HL-60/S4 treated with phorbol 12-myristate 13-acetate at 8.2 ng/mL for 4 days and 3 days (cell line): ENCODE data around the gene P2RX1.

Source experiments
- in situ Hi-C: fragments of 300-500 bp; cut with MboI; formaldehyde crosslinking; loops from 2 replicates; pipeline ENCODE4 v1.15.0; 2022; ENCODE audit warnings: low sequenced_read_pairs

The P2RX1 gene

DNA sequence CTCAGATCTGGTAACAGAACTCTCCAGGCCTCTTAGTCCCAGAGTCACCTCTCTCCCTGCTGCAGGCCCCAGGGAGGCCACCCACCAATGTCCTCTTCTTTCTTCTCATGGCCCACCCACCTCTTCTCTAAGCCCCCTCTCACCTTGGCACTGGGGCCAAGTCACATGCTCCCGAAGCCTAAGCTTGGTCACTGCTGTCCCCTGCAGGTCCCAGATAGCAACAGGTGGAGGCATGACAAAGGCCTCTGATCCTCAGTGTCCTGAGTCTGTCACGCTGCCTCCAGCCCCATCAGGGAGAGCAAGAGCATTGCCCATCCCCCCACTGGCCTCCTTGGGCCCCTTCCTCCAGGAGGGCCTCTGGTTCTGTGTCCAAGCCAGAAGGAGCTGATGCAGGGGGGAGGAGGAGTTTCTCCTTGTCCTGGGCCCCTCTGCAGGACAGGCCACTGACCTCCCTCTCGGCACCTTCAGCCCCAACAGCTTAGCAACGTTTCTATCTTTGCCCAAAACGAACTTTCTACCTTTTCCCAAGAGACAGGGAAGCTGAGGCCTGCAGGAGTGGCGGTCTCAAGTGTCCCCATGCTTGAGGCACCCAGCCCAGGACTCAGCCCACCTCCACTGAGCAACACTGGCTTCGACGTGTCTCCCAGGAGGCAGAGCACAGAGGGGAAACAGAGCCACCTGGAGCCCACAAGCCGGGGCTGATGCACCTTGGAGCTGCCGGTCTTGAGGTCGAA is 8.6 kb downstream of the P2RX1 start:
- in situ Hi-C loops: no loop called here

DNA sequence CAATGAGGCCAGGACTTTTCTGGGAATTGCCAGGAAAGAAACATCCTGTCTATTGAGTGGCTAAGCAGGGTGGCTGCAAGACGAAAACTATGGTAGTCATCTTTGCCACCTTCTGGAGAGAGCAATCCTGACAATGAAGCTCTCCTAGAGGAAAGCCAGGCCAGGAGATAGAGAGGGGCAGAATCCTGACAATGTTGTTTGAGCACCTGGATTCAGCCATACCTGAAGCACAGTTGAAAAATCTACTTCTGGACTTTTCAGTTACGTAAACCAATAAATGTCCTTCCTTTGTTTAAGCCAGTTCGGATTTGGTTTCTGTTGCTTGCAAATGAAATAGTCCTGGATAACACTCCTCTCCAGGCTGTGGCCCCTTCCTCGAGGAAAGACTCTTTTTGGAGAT is 9.4 kb downstream of the P2RX1 start:
- in situ Hi-C loops: no loop called here

DNA sequence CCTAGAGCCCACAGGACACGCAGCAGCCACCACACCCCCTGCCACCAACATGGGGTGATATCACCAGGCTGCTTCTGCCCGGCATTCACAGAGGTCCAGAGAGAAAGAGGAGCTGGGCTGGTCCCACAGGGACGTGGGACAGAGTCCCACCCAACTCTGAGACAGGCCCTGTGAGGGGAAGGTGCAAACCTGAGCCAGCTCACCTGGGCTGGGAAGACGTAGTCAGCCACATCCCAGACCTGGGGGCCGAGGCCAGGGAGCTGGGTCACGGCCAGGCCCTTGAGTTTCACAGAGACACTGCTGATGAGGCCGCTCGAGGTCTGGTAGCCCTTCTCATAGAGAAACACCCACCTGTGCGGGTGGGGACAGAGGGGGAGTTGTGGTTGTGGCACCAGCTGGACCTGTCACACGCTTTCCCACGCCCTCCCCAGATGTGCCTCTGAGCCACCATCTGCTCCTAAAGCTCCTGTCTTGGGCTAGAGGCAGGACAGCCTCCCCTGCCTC is 11.2 kb downstream of the P2RX1 start:
- in situ Hi-C loops: no loop called here

DNA sequence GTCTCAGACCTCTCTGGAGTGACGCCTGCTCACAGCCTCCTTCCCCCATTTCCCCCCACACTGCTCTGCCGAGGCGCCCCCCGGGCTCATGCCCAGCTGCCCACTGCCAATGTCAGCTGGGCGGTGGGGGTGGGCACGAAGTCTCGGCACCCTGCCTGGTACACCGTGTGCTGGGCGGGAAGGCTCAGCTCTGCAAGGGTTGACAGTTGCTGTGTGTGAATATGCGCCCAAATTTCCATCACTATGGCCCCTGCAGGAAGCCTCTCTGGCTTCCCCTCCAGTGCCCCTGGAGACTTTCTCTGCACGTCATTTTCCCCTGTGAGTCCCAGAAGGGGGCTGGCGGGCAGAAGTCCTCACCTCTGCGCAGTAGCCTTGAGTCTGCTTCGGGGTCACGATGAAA is 11.8 kb downstream of the P2RX1 start:
- in situ Hi-C loops: no loop called here

DNA sequence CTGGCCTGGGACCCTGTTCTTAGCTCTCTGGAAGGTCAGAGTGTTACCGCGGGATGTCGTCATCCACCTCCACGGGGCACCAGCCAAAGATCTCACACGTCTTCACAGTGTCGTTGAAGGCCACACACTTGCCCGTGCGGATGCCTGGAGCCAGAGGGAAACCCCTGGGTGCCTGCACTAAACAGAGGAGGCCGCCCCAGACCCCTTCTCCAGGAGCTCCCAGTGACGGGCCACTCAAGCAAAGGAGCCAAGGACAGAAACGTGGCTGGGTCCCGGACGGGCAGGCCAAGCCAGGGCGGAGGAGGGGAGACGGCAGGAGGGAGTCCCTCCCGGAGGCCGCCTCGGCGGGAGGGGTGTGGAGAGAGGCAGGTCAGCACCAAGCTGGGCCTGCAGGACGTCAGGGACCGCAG is 12.4 kb downstream of the P2RX1 start:
- in situ Hi-C loops: no loop called here

DNA sequence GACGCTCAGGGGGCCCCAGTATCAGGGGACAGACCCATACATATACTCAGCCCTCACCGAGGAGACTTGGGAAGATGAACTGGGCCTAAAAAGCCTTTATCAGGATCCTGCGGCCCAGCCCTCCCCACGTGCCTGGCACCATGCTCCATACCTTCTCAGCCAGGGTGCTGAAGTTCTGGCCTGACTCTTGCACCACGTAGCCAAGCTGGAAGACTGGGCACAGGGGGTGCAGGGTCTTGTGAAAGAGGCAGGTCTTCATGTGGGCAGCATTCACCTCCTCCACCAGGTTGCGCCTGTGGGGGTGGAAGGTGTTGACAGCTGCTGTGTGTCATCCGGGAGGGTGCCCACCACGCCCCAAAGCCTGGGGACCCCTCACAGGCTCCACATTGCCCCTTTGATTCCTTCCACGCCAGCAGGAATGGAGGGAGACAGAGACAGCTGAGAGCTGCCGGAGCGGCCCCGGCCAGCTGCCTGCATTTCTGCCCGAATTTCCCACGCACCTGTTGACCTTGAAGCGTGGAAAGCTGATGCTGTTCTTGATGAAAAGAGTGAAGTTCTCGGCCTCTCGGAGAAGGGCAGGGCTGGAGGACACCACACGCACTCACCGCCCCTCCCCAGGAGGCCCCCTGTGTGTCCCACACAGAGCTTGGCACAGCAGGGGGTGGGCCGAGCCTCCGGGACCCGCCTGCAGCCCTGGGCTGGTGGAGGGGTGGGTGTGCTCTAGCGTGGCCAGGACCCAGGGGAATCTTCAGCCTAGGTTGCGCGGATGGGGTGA is 13.0 kb downstream of the P2RX1 start:
- in situ Hi-C loops: no loop called here

DNA sequence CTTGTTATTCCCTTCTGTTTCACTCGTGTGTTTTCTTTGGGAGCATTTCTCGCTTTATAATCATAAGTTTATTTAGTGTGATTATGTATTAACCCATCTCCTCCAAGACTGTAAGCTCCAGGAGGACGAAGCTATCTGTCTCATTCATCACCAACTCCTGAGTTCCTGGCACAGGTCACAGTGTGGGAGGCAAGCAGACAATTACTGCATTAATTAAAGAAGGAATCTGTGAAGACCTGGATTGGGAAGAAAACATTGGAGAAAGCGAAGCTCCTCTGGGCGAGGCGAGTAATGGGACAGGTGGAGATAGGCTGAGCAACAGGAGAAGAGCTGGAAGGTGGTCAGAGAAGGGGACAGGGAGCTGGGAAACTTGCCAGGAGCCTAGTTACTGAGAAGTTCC is 15.6 kb downstream of the P2RX1 start:
- in situ Hi-C loops: no loop called here

DNA sequence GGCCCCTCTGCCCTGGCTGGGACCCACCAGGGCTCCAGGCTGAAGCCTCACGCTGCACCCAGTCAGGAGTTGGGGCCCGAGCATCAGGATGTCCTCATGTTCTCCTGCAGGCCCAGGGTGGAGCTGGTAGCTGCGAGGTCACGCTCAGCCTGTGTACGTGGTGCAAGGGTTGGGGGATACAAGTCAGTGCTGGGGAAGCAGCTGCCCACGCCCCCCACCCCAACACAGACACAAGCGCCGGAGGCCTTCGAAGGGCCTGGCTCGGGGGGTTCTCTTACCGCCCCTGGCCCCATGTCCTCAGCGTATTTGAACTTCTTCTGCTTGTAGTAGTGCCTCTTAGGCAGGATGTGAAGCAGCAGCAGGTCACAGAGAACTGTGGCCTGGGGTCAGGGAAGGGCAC is 18.5 kb downstream of the P2RX1 start:
- in situ Hi-C loops: no loop called here

DNA sequence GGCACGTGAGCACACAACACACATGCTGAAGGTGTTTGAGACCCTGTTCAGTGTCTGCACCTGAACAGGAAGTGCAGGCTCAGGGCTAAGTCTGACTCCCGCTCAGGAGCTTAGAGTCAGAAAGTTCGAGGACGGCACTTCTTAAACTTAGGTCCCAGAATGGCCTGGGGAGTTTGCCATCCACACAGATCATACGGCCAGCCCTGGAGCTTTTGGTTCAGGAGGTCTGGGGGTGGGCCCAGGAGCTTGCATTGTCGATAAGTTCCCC is 19.4 kb downstream of the P2RX1 start:
- in situ Hi-C loops: no loop called here

DNA sequence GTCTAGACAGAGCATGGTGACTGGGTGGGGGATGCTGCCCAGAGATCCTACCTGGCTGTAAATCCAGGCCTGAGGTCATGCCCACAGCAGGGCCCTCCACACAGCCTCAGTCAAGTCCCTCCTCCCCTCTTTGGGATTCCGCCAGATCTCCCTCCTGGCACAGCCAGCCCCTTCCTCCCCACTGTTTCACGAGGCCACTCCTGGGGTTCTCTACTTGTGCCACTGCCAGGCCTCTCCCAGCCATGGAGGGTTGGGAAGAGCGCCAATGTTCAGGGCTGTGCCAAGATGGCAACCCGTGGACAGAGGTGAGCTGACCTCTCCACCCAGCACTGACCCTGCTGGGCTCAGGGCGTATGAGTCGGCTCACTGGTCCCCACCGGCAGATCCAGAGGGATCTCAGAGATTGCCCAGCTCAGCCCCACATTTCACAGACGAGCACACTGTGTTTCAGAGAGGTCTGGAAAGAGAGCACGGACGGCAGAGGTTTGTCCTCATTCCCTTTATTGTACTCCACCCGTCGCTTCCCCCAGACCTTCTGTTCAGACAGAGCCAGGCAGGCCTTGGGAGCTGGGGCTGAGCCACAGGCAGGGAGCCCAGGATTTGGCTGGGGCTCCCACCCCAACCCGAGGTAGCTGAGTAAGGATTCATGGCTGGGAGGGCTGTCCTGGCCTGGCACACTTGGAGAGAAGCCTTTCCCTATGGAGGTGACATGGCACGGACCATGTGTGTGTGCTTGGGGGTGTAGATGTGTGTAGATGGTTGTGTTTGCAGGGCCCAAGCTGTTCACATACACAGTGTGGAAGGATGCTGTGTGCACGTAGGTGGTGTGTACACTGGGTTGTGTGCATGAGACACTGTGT is 19.9 kb downstream of the P2RX1 start:
- in situ Hi-C loops: no loop called here

DNA sequence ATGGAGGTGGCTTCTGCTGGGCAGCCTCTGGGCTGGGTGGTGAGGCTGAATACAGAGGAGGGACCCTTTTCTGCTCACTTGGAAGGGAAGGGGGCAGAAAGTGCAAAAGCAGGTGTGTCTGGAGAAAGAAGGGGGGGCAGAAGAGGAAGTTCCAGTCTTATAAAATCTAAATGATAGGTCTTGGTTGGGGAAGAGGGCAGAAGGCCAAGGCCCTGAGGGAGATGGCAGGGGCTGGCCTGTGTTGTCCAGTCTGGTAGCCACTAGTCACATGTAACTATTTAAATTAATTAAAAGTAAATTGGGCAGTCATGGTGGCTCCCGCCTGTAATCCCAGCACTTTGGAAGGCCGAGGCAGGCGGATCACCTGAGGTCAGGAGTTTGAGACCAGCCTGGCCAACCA is 20.9 kb downstream of the P2RX1 start:
- in situ Hi-C loops: no loop called here

DNA sequence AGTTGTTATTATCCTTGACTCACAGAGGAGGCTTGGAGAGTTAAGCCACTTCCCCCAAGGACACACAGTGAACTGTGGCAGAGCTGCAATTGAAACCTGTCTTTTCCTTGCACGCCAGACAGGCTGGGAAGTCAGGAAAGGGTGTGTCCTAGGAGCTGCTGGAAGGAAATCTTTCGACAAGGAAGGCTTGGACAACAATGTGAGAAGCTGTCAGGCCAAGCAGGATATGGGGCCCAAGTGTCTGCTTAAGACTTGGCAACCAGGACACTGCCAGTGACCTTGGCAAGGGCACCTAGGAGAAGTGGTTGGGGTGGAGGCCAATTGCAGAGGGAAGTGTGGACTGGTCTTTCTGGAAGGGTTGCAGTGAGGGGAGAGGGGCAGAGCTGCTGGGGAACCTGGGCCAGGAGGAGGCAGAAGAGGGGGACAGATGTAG is 21.3 kb downstream of the P2RX1 start:
- in situ Hi-C loops: no loop called here

DNA sequence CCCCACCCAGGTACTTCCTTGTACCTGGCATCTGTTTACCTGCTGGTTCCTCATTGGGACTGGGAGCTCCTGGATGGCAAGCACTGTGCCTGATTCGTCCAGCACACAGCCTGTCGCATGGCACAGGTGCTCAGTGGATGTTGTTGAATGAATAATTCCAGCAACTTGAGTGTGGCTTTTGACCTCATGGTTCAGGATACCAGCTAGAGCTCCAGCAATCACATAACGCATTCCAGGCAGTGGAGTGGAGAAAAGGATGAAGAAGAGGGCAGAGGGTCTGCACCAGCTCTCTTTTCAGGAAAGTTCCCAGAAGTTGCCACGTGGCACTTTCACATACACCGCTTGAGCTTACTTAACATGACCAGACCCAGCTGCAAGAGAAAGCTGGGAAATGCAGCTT is 22.1 kb downstream of the P2RX1 start:
- in situ Hi-C loops: no loop called here

DNA sequence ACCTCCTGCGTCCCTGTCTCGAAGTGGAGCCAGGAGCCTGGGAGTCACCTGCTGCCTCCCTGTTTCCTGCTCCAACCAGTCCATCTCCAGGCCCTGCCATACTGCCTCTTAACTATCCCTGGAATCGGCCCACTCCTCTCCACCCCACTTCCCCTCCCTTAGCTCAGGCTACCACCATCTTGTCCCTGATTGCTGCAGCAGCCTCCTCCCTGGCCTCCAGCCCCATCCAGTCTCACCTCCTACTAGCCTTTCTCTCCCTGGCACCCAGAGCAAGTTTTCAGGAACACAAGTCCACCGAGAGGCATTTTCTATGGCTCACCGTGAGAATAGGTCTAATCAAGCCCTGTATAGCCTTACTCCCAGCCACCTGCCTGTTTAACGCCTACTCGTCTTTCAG is 22.5 kb downstream of the P2RX1 start:
- in situ Hi-C loops: no loop called here

DNA sequence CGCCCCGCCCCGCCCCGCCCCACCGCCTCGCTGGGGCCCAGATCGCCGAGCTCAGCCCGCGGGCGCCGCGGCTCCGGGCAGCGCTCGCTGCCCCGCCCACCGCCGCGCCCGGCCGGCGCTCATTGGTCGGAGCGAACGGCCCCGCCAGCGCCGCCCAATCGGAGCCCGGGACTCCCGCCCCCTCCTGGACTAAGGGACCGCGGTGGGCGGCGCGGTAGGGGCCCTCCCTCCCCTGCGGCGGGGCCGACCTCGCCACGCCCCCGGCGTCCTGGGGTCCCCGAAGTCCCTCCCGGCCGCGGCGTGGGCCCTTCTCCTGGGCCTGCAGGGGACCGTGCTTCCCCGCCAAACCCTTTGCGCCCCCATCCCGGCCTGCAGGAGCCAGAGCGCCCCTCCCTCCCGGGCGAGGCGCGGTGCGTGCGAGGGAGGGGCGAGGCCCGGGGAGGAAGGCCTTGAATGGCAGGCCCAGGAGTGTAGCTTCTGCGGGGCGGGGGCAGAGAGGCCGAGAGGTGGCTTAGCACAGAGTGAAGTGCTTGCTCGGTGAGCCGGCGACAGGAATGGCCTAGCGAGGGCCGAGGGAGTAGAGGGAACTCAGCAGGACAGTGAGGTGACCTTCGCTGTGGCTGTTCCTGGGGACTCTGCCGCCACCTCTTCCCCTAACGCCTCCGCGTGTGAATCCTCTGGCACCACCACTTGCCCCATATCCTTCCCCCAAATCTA is 23.1 kb downstream of the P2RX1 start, which contains the start of gene CAMKK1:
Gene CAMKK1 (minus strand): TSS at position 51 of the 717 bp plus-strand sequence. CDS start 7,366 bp downstream, outside the sequence.
- in situ Hi-C loops: no loop called here

DNA sequence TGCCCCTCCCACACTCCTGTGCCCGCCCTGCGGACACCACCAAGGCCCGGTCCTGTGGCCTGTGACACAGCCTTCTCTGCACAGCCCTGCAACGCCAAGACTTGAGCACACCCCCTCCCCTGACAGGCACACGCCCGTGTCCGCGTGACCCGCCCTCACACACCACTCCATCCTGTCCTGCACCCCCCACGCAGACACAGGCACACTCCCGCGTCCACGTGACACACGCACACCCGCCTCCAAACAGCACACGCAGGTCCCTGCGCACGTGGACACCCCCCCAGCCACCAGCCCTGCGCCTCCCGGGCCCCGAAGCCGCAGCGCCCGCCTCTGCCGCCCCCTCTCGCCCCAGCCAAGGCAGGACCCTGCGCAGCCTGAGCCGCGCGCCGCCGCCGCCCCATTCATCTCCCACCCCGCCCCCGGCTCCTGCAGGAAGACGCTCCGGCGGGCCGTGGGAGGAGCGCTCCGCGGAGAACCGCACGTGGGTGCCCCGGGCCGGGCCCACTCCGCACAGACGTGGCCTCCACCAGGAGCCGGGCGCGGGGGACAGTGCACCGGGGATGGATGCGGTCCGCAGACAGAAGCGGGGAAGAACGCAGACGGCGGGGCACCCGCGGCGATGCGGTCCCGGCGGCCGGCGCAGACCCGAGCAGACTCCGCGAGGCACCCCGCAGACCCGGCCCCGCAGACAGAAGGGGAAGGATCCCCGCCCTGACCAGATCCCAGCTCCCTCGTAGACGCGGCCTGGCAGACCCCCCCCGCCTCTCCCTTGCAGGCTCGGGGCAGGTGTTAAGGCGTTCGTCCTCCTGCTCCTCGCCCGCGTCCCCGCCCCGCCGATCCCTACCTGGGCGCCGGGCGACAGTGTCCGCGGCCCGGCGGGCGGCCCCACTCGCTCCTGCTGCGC is 23.9 kb downstream of the P2RX1 start:
- in situ Hi-C loops: no loop called here

DNA sequence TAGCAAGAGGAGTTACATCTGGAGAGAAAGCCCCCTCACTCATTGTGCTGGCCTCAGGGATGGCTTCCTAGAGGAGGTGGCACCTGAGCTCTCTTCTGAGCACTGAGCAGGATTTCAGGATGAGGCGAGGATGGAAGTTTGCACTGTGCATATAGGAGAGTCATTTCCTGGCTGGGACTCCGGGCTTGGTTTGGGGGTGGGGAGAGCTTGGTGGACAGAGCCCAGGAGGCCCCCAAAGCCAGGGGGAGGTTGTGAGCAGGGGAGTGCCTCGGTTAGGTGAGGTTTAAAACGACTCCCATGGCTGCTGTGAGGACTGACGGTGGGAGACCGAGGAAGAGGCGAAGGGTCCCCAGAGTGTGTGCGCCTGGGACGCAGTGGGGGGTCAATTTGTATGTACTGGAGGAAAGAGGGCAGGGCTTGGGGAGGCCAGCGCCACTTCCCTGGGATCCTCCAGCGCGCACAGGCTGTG is 24.6 kb downstream of the P2RX1 start:
- in situ Hi-C loops: no loop called here

DNA sequence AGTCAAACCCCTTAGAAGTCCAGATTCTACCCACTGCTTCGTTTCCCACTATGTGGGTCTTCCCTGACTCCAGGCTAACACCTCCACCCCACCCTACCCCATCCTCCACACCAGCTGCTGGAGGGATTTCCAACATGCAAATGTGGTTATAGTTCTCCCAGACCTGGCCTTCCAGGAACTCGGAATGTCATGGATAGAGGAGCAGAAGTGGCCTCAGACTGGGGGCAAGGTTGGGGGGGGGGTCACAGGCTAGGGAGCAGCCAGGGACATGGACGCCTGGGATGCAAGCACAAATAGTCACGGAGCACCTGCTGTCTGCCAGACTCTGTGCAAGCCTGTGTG is 25.4 kb downstream of the P2RX1 start:
- in situ Hi-C loops: no loop called here

DNA sequence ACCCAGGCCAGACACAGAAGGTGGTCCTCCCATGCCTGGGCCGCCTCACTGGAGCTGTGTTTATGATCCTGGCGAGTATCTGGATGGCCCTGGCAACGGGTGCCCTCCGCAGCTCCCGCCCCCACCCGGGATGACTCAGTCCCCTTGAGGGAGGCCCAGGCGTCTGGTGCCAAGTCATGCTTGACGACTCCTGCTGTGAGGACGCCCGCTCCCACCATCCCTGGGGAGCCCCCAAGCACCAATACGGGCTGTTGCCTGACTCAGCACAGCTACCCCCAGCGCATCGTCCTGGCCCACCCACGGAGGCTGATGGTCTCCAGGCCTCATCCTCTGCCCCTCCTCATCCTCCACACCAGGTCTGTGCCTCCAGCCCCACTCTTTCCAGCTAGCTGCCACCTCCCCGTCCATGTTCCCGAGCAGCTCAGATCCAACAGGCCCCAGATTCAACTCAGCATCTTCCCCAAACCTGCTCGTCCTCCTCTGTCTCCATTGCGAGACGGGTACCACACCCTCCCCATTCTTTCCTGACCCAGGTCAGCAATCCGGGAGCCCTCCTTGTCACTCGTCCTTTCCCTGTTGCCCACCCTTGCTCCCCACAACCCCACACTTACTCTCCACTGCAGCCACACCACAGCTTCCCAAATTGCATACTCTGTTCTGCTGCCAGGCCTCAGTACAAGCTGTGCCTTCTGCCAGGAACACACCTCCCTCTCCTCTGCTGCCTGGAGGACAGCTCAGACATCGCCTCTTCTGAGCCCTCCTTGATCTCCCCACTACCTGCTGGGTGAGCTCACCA is 26.0 kb downstream of the P2RX1 start:
- in situ Hi-C loops: no loop called here
